ENCODE data around the gene VWA7. TPM values are rescaled to one million over a fixed set of nuclear protein-coding genes. Genes with fewer than 3 reads are reported as not detected.
A peak's percentile ranks its signal among the peaks of the same experiment; 100 is the strongest.

The VWA7 gene
- total and polyA plus RNA-seq, 5 experiments from 2014 or later = 0.34 to 0.52 (median 0.47) TPM; not detected in 2

DNA sequence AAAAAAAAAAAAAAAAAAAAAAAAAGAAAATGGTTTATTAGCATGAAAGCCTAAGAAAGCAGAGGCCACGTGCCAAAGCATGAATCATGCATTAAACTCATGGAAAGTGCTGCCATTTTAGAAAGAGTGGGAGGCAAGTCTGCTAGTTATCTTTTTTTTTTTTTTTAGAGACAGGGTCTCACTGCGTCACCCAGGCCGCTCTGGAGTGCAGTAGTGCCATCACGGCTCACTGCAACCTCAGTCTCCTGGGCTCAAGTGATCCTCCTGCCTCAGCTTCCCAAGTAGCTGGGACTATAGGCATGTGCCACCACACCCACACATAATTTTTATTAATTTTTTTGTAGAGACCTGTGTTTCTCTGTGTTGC, 5.2 kb downstream of the VWA7 start:
- peaks cover 0 to 13% (median 0%) of the 10 kb centered on the region in 5 donors for H3K27me3 Mint-ChIP-seq
- peak overlapping the region in 4 of 10 donors; percentile 41 to 75 (median 72) for H3K27ac Mint-ChIP-seq
- POLR2A ChIA-PET = interaction anchor here (0.6 to 1.8 kb wide), 6 partner anchors 9 to 1807 kb away, joined by 3 to 11 read pairs (median 4); partner anchors contain the start of genes HSPA1A and HSPA1L
- ATAC-seq = peak; percentile 28 to 34
- H3K4me3 Mint-ChIP-seq = peak overlapping the region in 8 of 10 donors; percentile 43 to 81 (median 56)
- no peaks in the 10 kb centered on the region for H3K36me3 Mint-ChIP-seq
- H3K4me1 Mint-ChIP-seq = peaks cover 18 to 49% (median 43%) of the 10 kb centered on the region in 4 donors
- no peaks in the 10 kb centered on the region for H3K9me3 Mint-ChIP-seq
- DNase-seq = no peak

DNA sequence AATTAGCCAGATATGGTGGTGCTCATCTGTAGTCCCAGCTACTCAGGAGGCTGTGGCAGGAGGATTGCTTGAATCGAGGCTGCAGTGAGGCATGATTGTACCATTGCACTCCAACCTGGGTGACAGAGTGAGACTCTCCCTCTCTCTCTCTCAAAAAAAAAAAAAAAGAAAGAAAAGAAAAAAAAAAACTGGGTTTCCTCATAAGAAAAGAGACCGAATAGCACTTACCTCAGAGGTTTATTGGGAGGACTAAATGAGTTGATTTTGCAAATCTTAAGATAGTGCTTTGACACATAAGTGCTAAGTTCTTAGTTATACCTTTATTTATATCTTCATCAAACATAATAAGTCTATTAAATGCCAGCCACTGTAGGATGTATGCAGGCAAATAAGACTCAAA, 6.3 kb downstream of the VWA7 start:
- H3K4me3 Mint-ChIP-seq = peak overlapping the region in 1 of 10 donors; percentile 30
- H3K27ac Mint-ChIP-seq = no peak overlapping the region
- no peaks in the 10 kb centered on the region for H3K9me3 Mint-ChIP-seq
- H3K36me3 Mint-ChIP-seq = no peaks in the 10 kb centered on the region
- peaks cover 0 to 7% (median 0%) of the 10 kb centered on the region in 5 donors for H3K27me3 Mint-ChIP-seq
- DNase-seq = no peak
- ATAC-seq = no peak
- peaks cover 15 to 42% (median 35%) of the 10 kb centered on the region in 4 donors for H3K4me1 Mint-ChIP-seq
- POLR2A ChIA-PET = interaction anchor here (0.7 to 1.5 kb wide), 6 partner anchors 24 to 1954 kb away, joined by 3 to 7 read pairs (median 4); partner anchors contain the start of gene GPANK1

- Mint-ChIP-seq H3K4me1 (peaks cover 12 to 35% (median 29%) of the 10 kb centered on the region in 4 donors), H3K4me3 (peak overlapping the region in 1 of 10 donors; percentile 19)
Measured at GRCh38 chr6:31769684-31770371, 7.3 kb downstream of the VWA7 start.

DNA sequence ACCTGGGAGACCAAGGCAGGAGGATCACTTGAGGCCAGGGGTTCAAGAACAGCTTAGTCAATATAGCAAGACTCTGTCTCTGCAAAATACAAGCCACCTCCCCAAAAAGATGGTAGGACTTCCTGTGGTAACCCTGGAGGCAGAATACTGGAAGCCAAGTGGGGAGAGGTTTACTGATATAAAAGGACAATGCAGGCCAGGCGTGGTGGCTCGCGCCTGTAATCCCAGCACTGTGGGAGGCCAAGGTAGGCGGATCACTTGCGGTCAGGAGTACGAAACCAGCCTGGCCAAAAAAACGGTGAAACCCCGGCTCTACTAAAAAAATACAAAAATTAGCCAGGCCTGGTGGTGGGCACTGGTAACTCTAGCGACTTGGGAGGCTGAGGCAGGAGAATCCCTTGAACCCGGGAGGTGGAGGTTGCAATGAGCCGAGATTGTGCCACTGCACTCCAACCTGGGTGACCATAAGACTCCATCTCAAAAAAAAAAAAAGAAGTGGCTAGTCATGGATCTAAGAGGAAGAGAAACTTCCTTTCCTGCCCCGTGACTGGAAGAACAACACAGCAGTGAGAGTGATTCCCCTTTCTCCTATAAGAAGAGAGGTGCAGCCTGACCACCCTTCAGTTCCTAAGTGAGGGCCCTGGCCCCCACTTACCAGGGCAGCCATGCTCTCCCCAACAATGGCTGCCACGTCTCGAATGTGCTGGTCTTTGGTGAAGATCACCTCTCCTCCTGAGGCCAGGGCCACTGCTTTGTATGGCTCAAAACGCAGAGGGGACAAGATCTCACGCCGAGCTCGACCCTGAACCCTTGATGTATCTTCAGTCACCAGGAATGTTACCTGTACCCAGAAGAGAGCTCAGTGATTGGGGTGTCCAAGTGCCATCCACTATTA, 8.5 kb downstream of the VWA7 start:
- ATAC-seq (no peak), DNase-seq (no peak)
- peaks cover 14 to 35% (median 27%) of the 10 kb centered on the region in 4 donors for H3K4me1 Mint-ChIP-seq
- no peaks in the 10 kb centered on the region for H3K36me3 Mint-ChIP-seq
- peak overlapping the region in 1 of 10 donors; percentile 29 for H3K27ac Mint-ChIP-seq
- H3K4me3 Mint-ChIP-seq = no peak overlapping the region
- no peaks in the 10 kb centered on the region for H3K9me3 Mint-ChIP-seq
- POLR2A ChIA-PET = interaction anchor here (1.0 kb wide), 1 partner anchor 31 kb away, joined by 4 read pairs; no protein-coding TSS in a partner anchor
- H3K27me3 Mint-ChIP-seq = peaks cover 0 to 3% (median 0%) of the 10 kb centered on the region in 5 donors

More at GRCh38 chr6:31769684-31770371, 7.3 kb downstream of the VWA7 start:
- Mint-ChIP-seq H3K9me3 (no peaks in the 10 kb centered on the region), H3K36me3 (no peaks in the 10 kb centered on the region), H3K27me3 (peaks cover 0 to 3% (median 0%) of the 10 kb centered on the region in 5 donors), H3K27ac (peak overlapping the region in 4 of 10 donors; percentile 14 to 75 (median 70))
- peak; percentile 61 to 87 (median 70) for DNase-seq
- POLR2A ChIA-PET = interaction anchor here (0.6 to 1.5 kb wide), 9 partner anchors 30 to 1932 kb away, joined by 3 to 7 read pairs (median 4); partner anchors contain the start of genes DDAH2, GPANK1, LSM2 and MSH5
- peak; percentile 66 to 81 for ATAC-seq

DNA sequence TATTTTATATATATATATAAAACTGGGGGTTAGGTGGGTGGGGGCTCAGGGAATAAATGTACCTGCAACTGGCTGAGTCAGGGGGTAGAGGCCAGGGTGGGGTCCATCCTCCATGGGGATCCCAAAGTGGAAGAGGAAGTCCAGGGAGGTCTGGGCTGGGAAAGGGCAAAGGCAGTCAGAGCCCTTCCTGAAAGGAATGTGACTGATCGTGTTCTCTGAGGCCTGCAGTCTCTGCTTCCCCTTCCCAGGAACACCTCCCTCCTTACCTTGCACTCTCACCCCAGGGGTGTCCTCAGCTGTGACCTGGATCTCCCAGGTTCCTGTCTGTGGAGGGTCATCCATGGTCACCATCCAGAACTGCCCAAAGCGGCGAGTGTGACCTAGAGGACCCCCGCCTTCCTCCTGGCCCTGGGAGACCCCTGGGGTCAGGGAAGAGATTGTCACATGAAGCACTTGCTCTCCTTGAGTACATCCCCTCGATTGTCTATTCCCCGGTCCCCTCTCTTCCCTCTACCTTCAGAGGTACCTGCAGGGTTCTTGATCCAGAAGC, 10.0 kb downstream of the VWA7 start:
- POLR2A ChIA-PET = no interaction called here
- H3K4me1 Mint-ChIP-seq = peaks cover 16 to 26% (median 17%) of the 10 kb centered on the region in 4 donors
- H3K36me3 Mint-ChIP-seq = no peaks in the 10 kb centered on the region
- DNase-seq = no peak
- H3K9me3 Mint-ChIP-seq = no peaks in the 10 kb centered on the region
- H3K27me3 Mint-ChIP-seq = peaks cover 0 to 3% (median 0%) of the 10 kb centered on the region in 5 donors
- no peak overlapping the region for H3K27ac Mint-ChIP-seq
- no peak for ATAC-seq
- no peak overlapping the region for H3K4me3 Mint-ChIP-seq

DNA sequence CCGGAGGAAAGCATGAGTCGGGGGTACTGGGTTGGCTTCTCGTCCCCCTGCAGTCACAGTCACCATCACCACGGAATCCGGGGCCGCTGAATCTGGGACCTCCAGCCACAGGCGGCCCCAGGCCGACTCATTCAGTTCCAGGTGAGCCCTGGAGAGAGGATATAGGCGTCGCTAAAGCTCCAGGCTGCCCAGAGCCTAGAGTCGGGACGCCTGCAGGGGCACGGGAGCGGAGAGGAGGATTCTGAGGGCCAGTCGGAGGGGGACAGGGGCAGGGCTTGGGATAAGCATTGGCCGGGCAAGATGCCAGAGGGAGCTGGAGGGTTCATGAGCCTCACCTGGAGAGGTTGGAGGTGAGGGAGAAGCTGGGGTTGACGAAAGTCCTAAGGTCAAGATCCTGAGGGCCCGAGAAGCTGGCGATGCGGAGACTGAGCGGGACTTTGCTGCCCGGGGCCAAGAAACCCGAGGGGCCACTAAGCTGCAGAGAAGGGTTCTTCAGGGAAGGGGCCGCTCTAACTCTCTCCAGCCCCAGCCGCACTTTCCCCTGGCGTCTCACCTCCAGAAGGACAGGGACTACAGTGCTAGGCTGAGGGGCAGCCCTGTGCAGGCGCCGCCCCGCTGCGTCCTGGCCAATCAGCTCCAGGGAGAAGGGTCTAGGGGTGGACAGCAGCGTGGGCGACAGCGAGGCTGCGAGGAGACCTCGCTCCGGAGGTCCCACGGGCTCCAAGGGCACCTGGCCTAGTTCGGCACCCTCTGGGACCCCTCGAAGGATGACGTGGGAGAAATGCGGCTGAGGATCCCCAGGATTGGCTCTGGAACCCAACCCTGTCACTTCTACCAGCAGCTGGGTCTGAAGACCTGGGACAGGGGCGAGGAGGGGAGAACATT, 11.0 kb downstream of the VWA7 start:
- H3K27ac Mint-ChIP-seq = peak overlapping the region in 2 of 10 donors; percentile 16 to 34

GRCh38 chr6:31765559-31765909, 11.6 kb downstream of the VWA7 start:
- Mint-ChIP-seq H3K9me3 (no peaks in the 10 kb centered on the region), H3K27ac (no peak overlapping the region), H3K4me3 (no peak overlapping the region), H3K27me3 (peaks cover 0 to 3% (median 0%) of the 10 kb centered on the region in 5 donors), H3K4me1 (peaks cover 7 to 19% (median 15%) of the 10 kb centered on the region in 4 donors), H3K36me3 (peaks cover 0 to 2% (median 0%) of the 10 kb centered on the region in 3 donors)
- POLR2A ChIA-PET = no interaction called here
- DNase-seq = no peak
- no peak for ATAC-seq

More for the DNA sequence above, 11.0 kb downstream of the VWA7 start:
- H3K36me3 Mint-ChIP-seq = no peaks in the 10 kb centered on the region
- ATAC-seq = no peak
- no peaks in the 10 kb centered on the region for H3K9me3 Mint-ChIP-seq
- peaks cover 10 to 20% (median 13%) of the 10 kb centered on the region in 4 donors for H3K4me1 Mint-ChIP-seq
- POLR2A ChIA-PET = no interaction called here
- H3K27me3 Mint-ChIP-seq = peaks cover 0 to 3% (median 0%) of the 10 kb centered on the region in 5 donors
- no peak overlapping the region for H3K4me3 Mint-ChIP-seq
- no peak for DNase-seq

- POLR2A ChIA-PET = interaction anchor here (0.6 kb wide), 1 partner anchor 22 kb away, joined by 3 read pairs; no protein-coding TSS in a partner anchor
- Mint-ChIP-seq H3K36me3 (peaks cover 0 to 7% (median 0%) of the 10 kb centered on the region in 3 donors), H3K27me3 (peaks cover 0 to 3% (median 0%) of the 10 kb centered on the region in 5 donors), H3K9me3 (no peaks in the 10 kb centered on the region), H3K4me3 (no peak overlapping the region), H3K4me1 (peaks cover 0 to 16% (median 7%) of the 10 kb centered on the region in 4 donors), H3K27ac (no peak overlapping the region)
- DNase-seq = no peak
- ATAC-seq = no peak
Measured at GRCh38 chr6:31764198-31764597, 12.9 kb downstream of the VWA7 start.

DNA sequence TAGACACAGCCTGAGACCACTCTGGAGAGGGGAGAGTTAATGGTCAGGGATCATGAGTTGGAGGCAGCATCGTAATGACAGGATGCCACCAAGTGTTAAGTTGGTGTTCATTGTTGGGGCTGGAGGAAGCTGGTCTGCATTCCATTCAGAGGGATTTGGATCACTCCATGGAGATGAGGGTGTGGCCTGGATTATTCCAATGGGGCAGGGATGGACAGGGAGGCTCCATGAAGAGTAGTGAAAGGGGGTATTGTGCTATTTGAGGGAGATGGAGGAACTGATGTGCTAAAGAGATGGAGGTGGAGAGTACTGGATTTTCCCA, 13.5 kb downstream of the VWA7 start:
- H3K4me3 Mint-ChIP-seq = no peak overlapping the region
- ATAC-seq (no peak), DNase-seq (no peak)
- H3K4me1 Mint-ChIP-seq = peaks cover 0 to 16% (median 4%) of the 10 kb centered on the region in 4 donors
- POLR2A ChIA-PET = no interaction called here
- peaks cover 0 to 7% (median 0%) of the 10 kb centered on the region in 3 donors for H3K36me3 Mint-ChIP-seq
- H3K9me3 Mint-ChIP-seq = no peaks in the 10 kb centered on the region
- peak overlapping the region in 2 of 10 donors; percentile 60 to 88 for H3K27ac Mint-ChIP-seq
- H3K27me3 Mint-ChIP-seq = peaks cover 0 to 3% (median 0%) of the 10 kb centered on the region in 5 donors

DNA sequence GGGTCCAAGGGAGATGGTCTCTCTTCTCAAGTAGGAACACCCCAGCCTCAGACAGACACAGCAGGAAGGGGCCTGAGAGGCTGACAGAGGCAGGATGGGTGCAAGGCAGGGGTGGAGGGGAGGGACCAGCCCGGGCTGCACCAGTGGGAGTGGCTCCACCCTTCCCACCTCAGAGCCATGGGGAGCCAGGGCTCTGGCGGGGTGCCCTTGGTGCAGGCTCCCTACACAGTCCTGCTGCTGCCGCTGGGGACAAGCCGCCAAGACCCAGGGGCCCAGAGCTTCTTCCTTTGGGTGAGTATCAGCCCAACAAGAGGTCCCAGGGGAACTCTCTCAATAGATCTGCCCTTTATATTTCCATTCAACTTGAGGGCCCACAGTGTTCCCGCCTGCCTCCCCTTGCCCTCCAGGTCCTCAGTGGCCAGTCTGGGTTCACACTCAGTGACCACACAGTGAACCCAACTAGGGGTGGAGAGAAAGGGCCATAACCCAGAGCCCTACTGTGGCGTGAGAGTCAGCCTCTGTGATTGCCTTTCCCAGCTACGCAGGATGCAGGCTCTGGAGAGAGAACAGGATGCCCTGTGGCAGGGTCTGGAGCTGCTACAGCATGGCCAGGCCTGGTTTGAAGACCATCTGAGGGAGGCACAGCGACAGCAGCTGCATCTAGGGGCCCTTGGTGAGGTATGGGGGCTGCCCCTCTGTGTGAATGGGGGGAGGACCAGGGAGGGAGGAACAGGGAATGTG, 14.1 kb downstream of the VWA7 start:
- ATAC-seq = no peak
- POLR2A ChIA-PET = no interaction called here
- DNase-seq = no peak
- H3K4me1 Mint-ChIP-seq = peaks cover 0 to 18% (median 3%) of the 10 kb centered on the region in 4 donors
- no peaks in the 10 kb centered on the region for H3K9me3 Mint-ChIP-seq
- peaks cover 0 to 7% (median 0%) of the 10 kb centered on the region in 3 donors for H3K36me3 Mint-ChIP-seq
- H3K27me3 Mint-ChIP-seq = peaks cover 0 to 4% (median 0%) of the 10 kb centered on the region in 5 donors
- peak overlapping the region in 1 of 10 donors; percentile 88 for H3K27ac Mint-ChIP-seq
- H3K4me3 Mint-ChIP-seq = peak overlapping the region in 1 of 10 donors; percentile 14

GRCh38 chr6:31762356-31762755, 14.8 kb downstream of the VWA7 start, which contains the start of gene SAPCD1:
SAPCD1 (plus strand) TSS chr6:31762656; CDS start chr6:31763055, 399 bp downstream.
- POLR2A ChIA-PET = no interaction called here
- Mint-ChIP-seq H3K36me3 (peaks cover 0 to 7% (median 0%) of the 10 kb centered on the region in 3 donors), H3K4me3 (peak within 1 kb of the TSS in 2 of 10 donors; percentile 12 to 14), H3K27ac (peak within 1 kb of the TSS in 2 of 10 donors; percentile 29 to 88), H3K9me3 (no peaks in the 10 kb centered on the region), H3K4me1 (peaks cover 0 to 17% (median 2%) of the 10 kb centered on the region in 4 donors), H3K27me3 (peaks cover 0 to 6% (median 0%) of the 10 kb centered on the region in 5 donors)
- no peak for DNase-seq
- no peak for ATAC-seq
